ENCODE data around the gene RSPH6A.
"Not testable (repeated sequence)": the region's sequence is repeated elsewhere in the genome, so short reads cannot be mapped to it uniquely, and the experiment has no call there.

The RSPH6A gene

GRCh38 chr19:45804140-45804958 lies 10.8 kb downstream of the RSPH6A start:
- no peak for DNase-seq (ENCODE audit: low read depth in 2 of 2, low spot score in 1 of 2)

DNA sequence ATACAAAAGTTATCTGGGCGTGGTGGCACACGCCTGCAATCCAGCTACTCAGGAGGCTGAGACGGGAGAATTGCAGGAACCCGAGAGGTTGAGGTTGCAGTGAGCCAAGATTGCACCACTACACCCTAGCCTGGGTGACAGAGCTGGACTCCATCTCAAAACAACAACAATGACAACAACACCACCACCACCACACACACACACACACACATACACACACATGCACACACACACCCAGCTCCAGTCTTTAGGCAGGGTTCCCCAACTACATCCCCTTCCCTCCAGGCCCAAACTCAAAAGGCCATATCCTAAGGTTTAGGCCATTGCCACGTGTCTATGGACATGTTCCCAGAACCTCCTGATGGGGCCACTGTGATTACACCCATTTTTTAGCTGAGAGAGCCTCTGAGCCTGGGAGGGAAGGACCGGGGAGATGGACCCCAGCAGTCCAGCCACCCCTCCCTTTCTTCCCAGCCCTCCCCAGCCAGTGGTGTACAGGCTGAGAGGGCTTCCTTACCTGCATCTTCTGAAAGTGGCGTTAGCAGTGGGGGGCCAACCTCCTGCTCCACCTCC lies 13.4 kb downstream of the RSPH6A start:
- no peak for DNase-seq (ENCODE audit: low read depth in 2 of 2, low spot score in 1 of 2)

DNA sequence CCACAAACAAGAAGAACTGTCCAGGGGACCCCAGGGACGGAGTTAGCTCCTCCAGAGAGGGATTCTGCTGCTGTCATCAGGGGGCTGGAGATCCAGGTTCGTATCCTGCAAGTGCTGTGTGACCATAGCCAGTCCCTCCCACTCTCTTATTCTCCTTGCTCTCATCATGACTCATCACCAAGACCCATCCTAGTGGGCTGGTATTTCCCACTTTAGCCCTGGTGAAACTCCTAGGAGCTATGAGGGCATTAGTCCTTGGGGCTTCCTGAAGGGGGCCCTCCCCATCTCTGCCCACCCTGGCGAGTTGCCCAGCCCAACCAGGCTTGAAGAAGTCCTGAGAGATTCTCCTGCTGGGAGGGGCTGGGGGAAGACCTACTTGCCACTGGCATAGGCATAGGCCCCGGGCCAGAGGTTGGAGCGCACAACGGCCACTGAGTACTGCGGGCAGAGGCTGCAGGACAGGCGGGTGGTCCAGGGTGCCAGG lies 15.0 kb downstream of the RSPH6A start:
- no peak for DNase-seq (ENCODE audit: low read depth in 2 of 2, low spot score in 1 of 2)

GRCh38 chr19:45799541-45799940 lies 15.6 kb downstream of the RSPH6A start:
- DNase-seq (ENCODE audit: low read depth in 2 of 2, low spot score in 1 of 2), result not testable (repeated sequence)

DNA sequence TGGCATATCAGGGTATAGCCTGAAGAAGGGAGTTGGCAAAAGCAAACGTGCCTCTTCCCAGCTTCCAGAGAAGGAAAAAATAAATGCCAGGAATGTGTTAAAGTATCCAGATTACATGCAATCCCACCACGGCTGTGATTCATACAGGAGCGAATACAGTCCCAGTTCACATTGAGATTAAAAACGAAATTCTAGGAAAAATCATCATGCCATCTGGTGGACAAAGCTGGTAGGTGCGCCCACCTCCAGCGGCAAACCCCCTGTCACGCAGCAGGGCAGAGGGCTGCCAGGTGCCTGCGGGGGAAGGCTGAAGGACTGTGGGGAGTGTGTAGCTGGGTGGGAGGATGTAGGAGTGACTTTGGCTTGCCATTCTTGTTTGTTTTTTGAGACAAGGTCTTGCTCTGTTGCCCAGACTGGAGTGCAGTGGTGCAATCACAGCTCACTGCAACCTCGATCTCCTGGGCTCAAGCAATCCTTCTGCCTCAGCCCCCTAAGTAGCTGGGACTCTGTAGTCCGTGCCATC lies 16.1 kb downstream of the RSPH6A start:
- DNase-seq (ENCODE audit: low read depth in 2 of 2, low spot score in 1 of 2), result peak; percentile 34 to 40

- DNase-seq (ENCODE audit: low read depth in 2 of 2, low spot score in 1 of 2), result no peak
Measured at GRCh38 chr19:45794627-45795026, 20.5 kb downstream of the RSPH6A start.

- DNase-seq (ENCODE audit: low read depth in 2 of 2, low spot score in 1 of 2), result no peak
Measured at GRCh38 chr19:45793876-45794275, 21.2 kb downstream of the RSPH6A start.

GRCh38 chr19:45793178-45793564 lies 21.9 kb downstream of the RSPH6A start:
- no peak for DNase-seq (ENCODE audit: low read depth in 2 of 2, low spot score in 1 of 2)

- peak; percentile 99 for DNase-seq (ENCODE audit: low read depth in 2 of 2, low spot score in 1 of 2)
Measured at GRCh38 chr19:45792470-45793177, 22.5 kb downstream of the RSPH6A start, which contains the start of gene DMWD. Gene DMWD, minus strand, starts transcription at chr19:45792845. Its CDS starts 89 bp downstream, at chr19:45792756.

DNA sequence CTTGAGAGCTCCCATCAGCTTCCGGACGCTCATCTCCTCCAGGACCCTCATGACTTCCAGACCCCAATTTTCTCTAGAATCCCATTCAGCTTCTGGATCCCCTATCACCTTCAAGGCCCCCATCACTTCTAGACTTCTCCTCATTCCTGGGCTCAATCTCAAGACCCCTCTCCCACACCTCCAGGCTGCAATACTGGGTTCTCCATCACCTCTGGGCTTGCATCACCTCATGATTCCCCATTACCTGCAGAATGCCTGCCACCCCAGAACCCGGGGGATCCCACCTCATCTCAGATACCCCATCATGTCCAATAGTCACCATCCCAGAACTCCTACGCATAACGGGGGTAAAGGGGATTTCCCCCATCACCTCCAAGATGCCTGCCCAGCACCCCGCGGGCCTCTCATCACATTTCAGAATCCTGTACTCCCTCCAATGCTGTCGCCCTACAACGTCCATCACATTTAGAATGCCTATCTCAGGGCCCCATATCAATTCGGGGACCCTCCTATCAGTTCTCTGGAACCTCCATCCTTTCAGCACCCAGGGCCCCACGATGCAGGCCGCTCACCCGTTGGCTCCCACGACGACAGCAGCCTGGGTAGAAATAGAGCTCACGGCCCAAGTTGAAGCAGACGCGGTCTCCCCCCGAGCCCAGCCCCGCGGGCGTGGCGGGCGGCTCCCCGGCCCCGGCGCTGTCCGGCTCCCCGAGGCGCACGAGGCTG lies 23.2 kb downstream of the RSPH6A start:
- no peak for DNase-seq (ENCODE audit: low read depth in 2 of 2, low spot score in 1 of 2)

DNA sequence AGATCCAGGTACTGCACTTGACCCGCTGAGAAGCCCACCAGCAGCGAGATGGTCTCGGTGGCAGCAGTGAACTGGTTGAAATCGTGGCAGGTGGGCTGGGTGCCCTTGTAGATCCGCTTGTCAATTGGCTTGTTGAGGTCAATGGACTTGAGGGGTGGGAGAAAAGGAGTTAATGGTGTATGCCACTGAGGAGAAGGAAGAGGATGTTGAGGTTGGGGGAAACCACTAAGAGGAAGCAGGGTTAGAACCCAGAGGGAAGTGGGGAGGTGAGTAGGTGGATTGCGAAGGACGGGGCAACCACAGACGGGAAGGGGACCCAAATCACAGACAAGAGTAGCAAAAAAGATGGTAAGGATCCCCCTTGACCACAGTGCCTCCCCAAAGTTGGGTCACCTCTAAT lies 24.2 kb downstream of the RSPH6A start:
- DNase-seq (ENCODE audit: low read depth in 2 of 2, low spot score in 1 of 2), result no peak

GRCh38 chr19:45789035-45789786 lies 25.9 kb downstream of the RSPH6A start:
- no peak for DNase-seq (ENCODE audit: low read depth in 2 of 2, low spot score in 1 of 2)

DNA sequence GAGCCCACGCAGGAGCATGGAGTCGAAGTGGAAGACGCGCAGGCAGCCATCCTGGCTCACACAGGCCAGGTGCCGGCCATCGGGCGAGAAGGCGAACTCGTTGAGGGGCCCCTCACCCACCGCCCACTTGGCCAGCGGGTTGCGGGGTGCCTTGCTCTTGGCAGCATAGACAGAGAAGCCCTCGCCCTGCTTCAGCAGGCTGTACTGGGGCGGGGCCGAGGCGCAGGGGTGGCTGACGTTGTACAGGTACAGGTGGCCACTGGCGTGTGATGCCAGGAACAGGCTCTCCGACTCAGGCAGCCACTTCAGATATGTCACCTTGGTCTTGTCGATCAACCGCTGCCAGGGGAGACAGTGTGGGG lies 28.6 kb downstream of the RSPH6A start:
- DNase-seq (ENCODE audit: low read depth in 2 of 2, low spot score in 1 of 2), result no peak

- no peak for DNase-seq (ENCODE audit: low read depth in 2 of 2, low spot score in 1 of 2)
Measured at GRCh38 chr19:45785781-45786532, 29.2 kb downstream of the RSPH6A start.

- DNase-seq (ENCODE audit: low read depth in 2 of 2, low spot score in 1 of 2), result no peak
Measured at GRCh38 chr19:45785097-45785496, 30.0 kb downstream of the RSPH6A start.

- DNase-seq (ENCODE audit: low read depth in 2 of 2, low spot score in 1 of 2), result no peak
Measured at GRCh38 chr19:45784096-45784495, 31.0 kb downstream of the RSPH6A start.

- DNase-seq (ENCODE audit: low read depth in 2 of 2, low spot score in 1 of 2), result no peak
Measured at GRCh38 chr19:45782820-45783785, 32.0 kb downstream of the RSPH6A start.

DNA sequence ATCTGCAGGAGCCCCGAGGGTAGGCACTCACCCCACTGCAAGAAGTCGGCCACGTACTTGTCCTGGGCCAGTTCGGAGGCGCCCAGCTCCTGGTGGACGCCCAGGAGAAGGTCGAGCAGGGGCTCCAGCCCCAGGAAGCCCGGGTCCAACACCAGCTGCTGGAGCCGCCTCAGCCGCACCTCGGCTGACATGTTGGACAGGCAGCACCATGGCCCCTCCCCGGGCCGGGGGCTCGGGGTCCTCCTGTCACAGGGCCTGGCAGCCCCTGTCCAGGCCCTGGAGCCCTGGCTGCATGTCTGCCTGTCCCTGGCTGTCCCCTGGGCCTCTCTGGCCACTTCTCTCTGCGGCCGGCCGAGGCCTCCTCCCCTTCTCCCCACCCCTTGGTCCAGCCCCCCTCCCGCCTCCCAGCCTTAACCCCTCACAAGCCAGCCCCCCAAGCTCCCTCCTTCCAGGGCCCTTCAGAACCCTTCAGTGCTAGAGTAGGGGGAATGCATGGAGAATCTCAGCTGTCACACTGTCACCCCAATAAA lies 32.9 kb downstream of the RSPH6A start, which contains the start of gene DMPK:
Gene DMPK, minus strand, starts transcription at position 329 of the 530 bp plus-strand sequence. Its CDS starts 138 bp downstream, at position 191.
- DNase-seq (ENCODE audit: low read depth in 2 of 2, low spot score in 1 of 2), result no peak

Measured in stimulated activated CD8-positive, alpha-beta memory T cell treated with anti-CD3 and anti-CD28 coated beads, Interleukin-4, amount 100 ng/mL, for 4 hours (primary cell).